ENCODE results near the gene RLN3.

- TF ChIP-seq CTCF (IDR thresholded peaks at IDR 0.05; ENCODE audit: low read depth, low read length) (no peak), POLR2A (IDR thresholded peaks at IDR 0.05; ENCODE audit: extremely low read depth, insufficient read length) (no peak)
Measured at GRCh38 chr19:14070268-14071050, 42.5 kb downstream of the RLN3 start.

Data from NB4 (cell line).